H1 (cell line): ENCODE results near the gene HDAC7.

Experiments
- EZH2 ChIP-seq: fragments of 200-600 bp; sonication (generic); IDR thresholded peaks from 2 replicates; pipeline ENCODE4 v1.7.1; 2012; ENCODE audit warnings: low read depth, mild to moderate bottlenecking, moderate library complexity, low read length, inconsistent platforms; ENCODE audit not compliant: severe bottlenecking
- JUN ChIP-seq: IDR thresholded peaks from 2 replicates; pipeline ENCODE4 v1.6.1; 2011; ENCODE audit warnings: low read depth, mild to moderate bottlenecking, improper control_type of control experiment, low read length
- JUND ChIP-seq: IDR thresholded peaks from 2 replicates; pipeline ENCODE4 v1.6.1; 2011; ENCODE audit warnings: mild to moderate bottlenecking, improper control_type of control experiment, low read length
- MAFK ChIP-seq: IDR thresholded peaks from 2 replicates; pipeline ENCODE4 v1.6.1; 2012; ENCODE audit warnings: low read depth, mild to moderate bottlenecking, improper control_type of control experiment, low read length
- NANOG ChIP-seq: IDR thresholded peaks from 2 replicates; pipeline ENCODE4 v1.6.1; 2011; ENCODE audit warnings: low read length, low read depth, mild to moderate bottlenecking, inconsistent platforms; ENCODE audit not compliant: insufficient read depth, poor library complexity, severe bottlenecking
- POLR2A ChIP-seq, 2 experiments: IDR thresholded peaks; 1 replicate in 1 of 2; 2 replicates in 1 of 2; pipeline ENCODE4 v1.6.1; 2011; ENCODE audit warnings: low read depth in 2 of 2, low read length in 2 of 2, mild to moderate bottlenecking in 2 of 2; ENCODE audit errors: control extremely low read depth in 1 of 2
- SIN3A ChIP-seq, 2 experiments: IDR thresholded peaks in 1 of 2; conservative IDR thresholded peaks in 1 of 2; 2 replicates each; pipeline ENCODE4 v1.6.1; 2011 to 2012; ENCODE audit warnings: low read length in 2 of 2, improper control_type of control experiment in 1 of 2, low read depth in 1 of 2, mild to moderate bottlenecking in 1 of 2
- SP1 ChIP-seq: IDR thresholded peaks from 2 replicates; pipeline ENCODE4 v1.6.1; 2011; ENCODE audit warnings: low read depth, low read length
- TAF1 ChIP-seq: IDR thresholded peaks from 2 replicates; pipeline ENCODE4 v1.6.1; 2011; ENCODE audit warnings: mild to moderate bottlenecking, low read depth, low read length
- TBP ChIP-seq: IDR thresholded peaks from 2 replicates; pipeline ENCODE4 v1.6.1; 2011; ENCODE audit warnings: low read depth, low read length, improper control_type of control experiment
- TF ChIP-seq, protein P1 (sequence below), 3 experiments: IDR thresholded peaks; 1 replicate in 2 of 3; 2 replicates in 1 of 3; pipeline versions ENCODE4 v1.5.1 to v1.6.1; 2011; ENCODE audit warnings: low read length in 3 of 3, mild to moderate bottlenecking in 3 of 3, inconsistent platforms in 2 of 3, low read depth in 1 of 3, moderate library complexity in 1 of 3; ENCODE audit not compliant: insufficient read depth in 1 of 3; ENCODE audit errors: control extremely low read depth in 1 of 3

DNA sequence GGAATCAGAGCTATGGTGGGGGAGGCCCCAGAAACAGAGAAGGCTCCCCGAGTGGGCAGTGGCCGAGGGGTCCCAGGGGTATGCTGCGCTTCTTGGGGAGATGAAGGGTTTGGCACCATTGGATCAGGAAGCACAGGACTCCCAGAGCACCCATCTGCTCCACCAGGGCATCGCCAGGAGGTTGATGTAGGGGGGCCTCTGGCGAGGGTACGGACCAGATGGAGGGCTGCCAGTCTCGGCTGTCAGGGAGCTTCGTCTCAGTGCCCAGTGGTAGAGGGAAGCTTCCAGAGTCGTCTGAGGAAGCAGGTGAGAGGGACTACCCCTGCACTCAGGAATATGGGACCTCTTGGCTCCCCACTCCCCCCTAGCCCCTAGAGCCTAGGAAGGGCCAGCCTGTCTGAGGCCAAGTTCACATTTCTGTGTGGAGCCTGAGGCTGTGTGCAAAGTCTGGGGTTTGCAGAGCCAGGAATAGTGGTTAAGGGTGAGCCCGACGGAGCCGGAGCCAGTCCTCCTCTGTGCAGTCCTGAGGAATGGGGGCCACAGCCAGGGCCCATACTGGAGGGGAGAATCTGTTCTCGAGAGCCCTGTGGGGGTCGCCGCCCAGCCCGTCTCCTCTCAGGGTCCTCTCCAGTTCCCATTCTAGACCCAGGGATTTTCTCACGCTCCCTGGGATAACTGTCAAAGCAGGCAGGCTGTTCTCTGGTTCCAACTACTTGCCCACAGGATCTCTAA is 36.5 kb downstream of the HDAC7 start:
- TF ChIP-seq JUND (no peak), SIN3A (conservative IDR thresholded peaks at IDR 0.05 in 1 of 2, IDR thresholded peaks at IDR 0.05 in 1 of 2; ENCODE audit: low read depth in 1 of 2, low read length in 2 of 2) (no peak), MAFK (no peak), POLR2A (IDR thresholded peaks at IDR 0.05; ENCODE audit: control extremely low read depth in 1 of 2, low read depth in 2 of 2, low read length in 2 of 2) (no peak), TAF1 (no peak), NANOG (no peak), SP1 (no peak), TBP (no peak), EZH2 (no peak), JUN (no peak)
- TF ChIP-seq, protein P1, sequence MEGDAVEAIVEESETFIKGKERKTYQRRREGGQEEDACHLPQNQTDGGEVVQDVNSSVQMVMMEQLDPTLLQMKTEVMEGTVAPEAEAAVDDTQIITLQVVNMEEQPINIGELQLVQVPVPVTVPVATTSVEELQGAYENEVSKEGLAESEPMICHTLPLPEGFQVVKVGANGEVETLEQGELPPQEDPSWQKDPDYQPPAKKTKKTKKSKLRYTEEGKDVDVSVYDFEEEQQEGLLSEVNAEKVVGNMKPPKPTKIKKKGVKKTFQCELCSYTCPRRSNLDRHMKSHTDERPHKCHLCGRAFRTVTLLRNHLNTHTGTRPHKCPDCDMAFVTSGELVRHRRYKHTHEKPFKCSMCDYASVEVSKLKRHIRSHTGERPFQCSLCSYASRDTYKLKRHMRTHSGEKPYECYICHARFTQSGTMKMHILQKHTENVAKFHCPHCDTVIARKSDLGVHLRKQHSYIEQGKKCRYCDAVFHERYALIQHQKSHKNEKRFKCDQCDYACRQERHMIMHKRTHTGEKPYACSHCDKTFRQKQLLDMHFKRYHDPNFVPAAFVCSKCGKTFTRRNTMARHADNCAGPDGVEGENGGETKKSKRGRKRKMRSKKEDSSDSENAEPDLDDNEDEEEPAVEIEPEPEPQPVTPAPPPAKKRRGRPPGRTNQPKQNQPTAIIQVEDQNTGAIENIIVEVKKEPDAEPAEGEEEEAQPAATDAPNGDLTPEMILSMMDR (IDR thresholded peaks at IDR 0.05; ENCODE audit: control extremely low read depth in 1 of 3, insufficient read depth in 1 of 3, low read depth in 1 of 3, low read length in 3 of 3), result no peak
